GM12892 (cell line): ENCODE measurements around the gene MYL6B.

ENCODE experiments used
- POLR2A ChIP-seq: IDR thresholded peaks from 2 replicates; pipeline ENCODE4 v1.6.1; 2011; ENCODE audit warnings: low read depth, low read length, control low read depth
- POLR2AphosphoS5 ChIP-seq: IDR thresholded peaks from 2 replicates; pipeline ENCODE4 v1.6.1; 2011; ENCODE audit warnings: low read depth, low read length, control low read depth

DNA sequence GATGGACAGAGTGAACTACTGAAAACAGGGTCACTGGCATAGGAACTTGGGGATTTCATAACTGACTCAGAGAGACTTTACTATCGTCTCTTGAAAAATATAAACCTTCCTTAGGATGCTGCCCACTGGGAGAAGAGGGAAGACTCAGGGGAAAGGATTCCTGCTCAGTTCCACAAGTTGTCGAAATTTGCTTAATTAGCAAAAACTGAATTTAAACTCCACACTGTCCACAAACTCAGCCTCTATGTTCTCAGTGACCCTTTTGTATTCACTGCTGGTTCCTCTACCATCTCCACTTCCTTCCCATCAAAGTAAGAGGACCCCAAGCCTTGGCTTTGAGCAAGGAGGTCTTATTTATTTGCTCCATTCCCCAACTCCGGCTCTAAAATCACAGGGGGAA lies 7.2 kb upstream of the MYL6B start:
- TF ChIP-seq POLR2A (no peak), POLR2AphosphoS5 (no peak)
